Nucleus accumbens (tissue), 56 donors: ENCODE data around the gene HPS1.

Experiments
- DNase-seq, 56 donors: peaks; one replicate each; lab custom pipeline; 2025; lab: John Stamatoyannopoulos, UW

Gene HPS1

DNA sequence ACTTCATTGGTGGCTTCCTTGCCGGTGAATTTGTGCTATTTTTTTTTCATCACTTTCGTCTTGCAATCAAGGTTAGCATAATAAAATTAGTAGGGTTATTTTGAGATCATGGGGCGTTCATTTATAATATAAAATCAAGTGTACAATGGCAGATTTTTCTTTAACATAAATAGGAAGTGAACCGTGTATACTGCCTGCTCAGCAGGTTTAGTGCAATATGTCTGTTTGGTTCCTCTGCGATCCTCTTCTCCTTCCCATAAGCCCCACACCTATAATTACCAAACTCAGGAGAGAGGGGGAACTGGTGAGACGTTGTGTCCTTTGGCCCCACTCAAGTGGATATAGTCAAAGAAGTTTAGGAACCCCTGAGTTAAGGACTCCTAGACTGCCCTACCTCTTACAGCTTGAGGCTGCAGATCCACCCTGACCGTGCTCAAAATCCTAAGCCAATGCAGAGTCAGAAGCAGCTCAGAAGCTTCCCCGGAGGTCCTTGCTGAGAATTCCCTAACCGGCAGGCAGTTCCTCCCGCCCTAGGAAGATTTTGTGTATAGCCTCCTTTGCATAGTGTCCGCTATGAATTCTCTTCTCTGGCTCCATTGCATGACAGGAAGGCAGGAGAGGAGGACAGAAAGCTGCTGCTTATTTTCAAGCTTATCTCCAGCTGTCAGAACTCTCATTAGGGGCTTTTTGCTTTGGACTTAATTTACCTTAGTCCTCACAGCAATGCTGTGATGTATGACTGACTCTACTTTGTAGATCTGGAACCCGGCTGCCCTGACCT lies 73.3 kb downstream of the HPS1 start:
- DNase-seq, result no peak

DNA sequence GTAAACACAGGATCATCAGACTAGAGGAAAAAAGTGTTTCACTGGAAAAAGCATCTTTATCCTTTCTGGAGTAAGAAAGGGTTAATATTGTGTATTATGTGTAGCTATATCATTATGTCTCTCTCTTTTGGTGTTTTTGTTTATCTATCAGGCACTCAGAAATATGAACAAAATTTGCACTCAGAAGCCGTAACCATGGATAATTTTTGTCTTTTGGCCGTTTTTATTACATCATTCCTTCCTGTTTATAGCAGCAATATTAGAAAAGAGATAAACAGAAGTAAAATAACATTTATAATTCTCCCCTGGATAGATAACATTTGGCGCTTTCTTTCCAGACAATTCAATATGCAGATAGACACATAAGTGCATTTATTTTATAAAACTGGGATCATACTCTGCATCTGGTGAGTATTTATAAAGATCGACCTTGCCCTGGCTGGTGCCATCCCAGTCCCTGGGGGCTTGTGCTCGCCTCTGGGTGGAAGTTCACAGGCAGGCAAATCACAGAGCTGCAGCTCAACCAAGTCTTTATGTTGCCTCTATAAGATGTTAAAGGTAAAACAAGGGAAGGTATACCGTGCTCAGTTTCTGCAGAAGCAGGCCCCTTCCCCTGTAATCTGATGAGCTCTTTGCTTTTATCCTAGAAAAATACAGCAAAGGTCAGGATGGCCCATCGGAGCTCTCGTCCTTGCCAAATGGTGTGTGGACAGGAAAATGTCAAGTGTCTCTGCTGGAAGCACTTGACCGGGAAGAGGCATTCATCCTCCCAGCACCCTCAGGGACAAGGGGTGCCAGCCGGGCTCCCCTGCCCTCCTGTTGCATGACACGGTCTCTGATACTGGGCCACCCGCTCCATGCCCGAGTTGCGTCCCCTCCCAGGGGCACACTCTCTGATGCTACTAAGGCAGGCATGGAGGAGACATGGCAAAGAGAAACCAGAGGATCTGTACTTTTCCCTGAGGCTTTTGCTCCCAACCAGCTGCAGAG lies 75.6 kb downstream of the HPS1 start:
- no peak for DNase-seq

DNA sequence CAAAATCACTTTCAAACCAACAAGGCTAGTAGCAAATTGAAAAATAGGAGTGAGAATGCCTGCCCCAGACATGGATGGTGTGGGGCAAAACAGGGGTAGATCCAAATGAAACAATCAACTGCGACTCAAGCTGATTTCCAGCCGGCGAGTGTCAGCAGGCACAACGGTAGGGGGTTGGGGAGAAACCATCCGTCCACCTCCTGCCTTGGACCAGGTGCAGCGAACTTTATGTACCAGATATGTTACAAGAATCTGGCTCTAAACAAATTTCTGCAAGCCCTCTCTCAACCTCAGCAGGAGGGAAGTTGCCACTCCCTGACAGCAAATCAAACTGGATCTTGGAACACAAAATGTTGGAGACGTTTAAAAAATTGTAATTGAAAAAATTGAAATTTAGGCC lies 76.9 kb downstream of the HPS1 start:
- DNase-seq, result no peak

DNA sequence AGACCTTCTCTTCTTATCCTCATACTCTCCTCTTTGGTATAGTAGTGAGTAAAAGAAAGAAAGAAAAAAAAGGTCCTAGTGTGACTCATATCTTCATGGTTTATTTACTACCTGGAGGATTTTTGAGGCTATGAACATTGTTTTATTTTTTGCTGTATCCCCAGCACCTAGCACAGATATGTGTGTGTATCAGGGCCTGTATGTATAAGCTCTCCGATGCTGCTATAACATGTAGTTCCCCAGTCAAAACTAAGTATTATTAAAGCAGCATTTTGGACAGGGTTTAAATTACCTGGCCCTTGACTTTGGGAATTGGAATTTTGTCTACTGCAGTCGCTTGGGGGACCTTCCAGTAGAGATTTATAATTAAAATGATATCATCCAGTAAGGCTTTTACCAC lies 78.1 kb downstream of the HPS1 start:
- no peak for DNase-seq

GRCh38 chr10:98367604-98368451 lies 78.9 kb downstream of the HPS1 start:
- peak in 36 of 56 donors; percentile 9 to 63 (median 30) for DNase-seq
